IMR-90 (cell line): ENCODE measurements around the gene PDGFC. TPM values are rescaled to one million over a fixed set of nuclear protein-coding genes. Genes with fewer than 3 reads are reported as not detected.

Source experiments
- ATAC-seq: fragments of 200-7000 bp; cut with Tn5 transposase; 2 replicates; pipeline ENCODE4 v1.9.1; 2020; ENCODE audit warnings: low read depth, mild to moderate bottlenecking, moderate library complexity
- BruUV-seq: library from RNA; stranded (reverse); fragments of 400-500 nt; replicated peaks from 2 replicates; lab custom pipeline; 2021; lab: Mats Ljungman, UMichigan
- CTCF ChIA-PET: fragments of 300-600 bp; formaldehyde crosslinking; extraction: SDS; loops from one replicate; lab custom pipeline; 2021; ENCODE audit warnings: antibody characterized with exemption; lab: Yijun Ruan, JAX
- POLR2A ChIA-PET: fragments of 300-600 bp; sonication (Branson Sonifier 250); formaldehyde crosslinking; loops from one replicate; lab custom pipeline; 2022; ENCODE audit warnings: antibody characterized with exemption; ENCODE audit not compliant: unreplicated experiment; lab: Charles Lee
- DNase-seq: peaks from one replicate; pipeline ENCODE4 v3.0.0; 2013
- H2AFZ ChIP-seq: replicated peaks from 2 replicates; pipeline ENCODE3; 2013; ENCODE audit warnings: low read length, mild to moderate bottlenecking; ENCODE audit not compliant: poor library complexity
- H2AK5ac ChIP-seq: 2 replicates; pipeline ENCODE4 v1.6.1; 2013; ENCODE audit warnings: low read depth, low read length, inconsistent platforms
- H2AK9ac ChIP-seq: replicated peaks from 2 replicates; pipeline ENCODE3; 2013; ENCODE audit warnings: mild to moderate bottlenecking, low read depth, low read length, moderate library complexity; ENCODE audit not compliant: poor library complexity
- H2BK120ac ChIP-seq: 2 replicates; pipeline ENCODE4 v1.6.1; 2013; ENCODE audit warnings: low read depth, low read length, inconsistent platforms
- H2BK15ac ChIP-seq: 3 replicates; pipeline ENCODE4 v1.6.1; 2013; ENCODE audit warnings: low read depth, low read length, inconsistent platforms
- H2BK20ac ChIP-seq: 2 replicates; pipeline ENCODE4 v1.6.1; 2013; ENCODE audit warnings: low read depth, mild to moderate bottlenecking, inconsistent platforms, low read length, moderate library complexity
- H2BK5ac ChIP-seq: 2 replicates; pipeline ENCODE4 v1.6.1; 2013; ENCODE audit warnings: mild to moderate bottlenecking, low read depth, low read length, inconsistent platforms; ENCODE audit not compliant: poor library complexity, severe bottlenecking
- H3K14ac ChIP-seq: replicated peaks from 2 replicates; pipeline ENCODE4 v1.6.1; 2013; ENCODE audit warnings: low read depth, low read length, inconsistent platforms
- H3K18ac ChIP-seq: 2 replicates; pipeline ENCODE4 v1.6.1; 2013; ENCODE audit warnings: low read depth, low read length, control low read depth
- H3K23ac ChIP-seq: 2 replicates; pipeline ENCODE4 v1.6.1; 2013; ENCODE audit warnings: low read depth, low read length, inconsistent platforms
- H3K27ac ChIP-seq: 2 replicates; pipeline ENCODE4 v1.5.1; 2013; ENCODE audit warnings: mild to moderate bottlenecking, control low read depth, low read length; ENCODE audit not compliant: insufficient read depth
- H3K27me3 ChIP-seq: 2 replicates; pipeline ENCODE4 v1.6.1; 2013; ENCODE audit warnings: low read length; ENCODE audit not compliant: control insufficient read depth, insufficient read depth
- H3K36me3 ChIP-seq: 2 replicates; pipeline ENCODE4 v1.6.1; 2013; ENCODE audit warnings: low read length, mixed read lengths; ENCODE audit not compliant: control insufficient read depth, insufficient read depth
- H3K4ac ChIP-seq: 2 replicates; pipeline ENCODE4 v1.6.1; 2013; ENCODE audit warnings: low read depth, low read length, inconsistent platforms
- H3K4me1 ChIP-seq: 2 replicates; pipeline ENCODE4 v1.6.1; 2013; ENCODE audit warnings: low read length, mixed read lengths; ENCODE audit not compliant: control insufficient read depth, insufficient read depth
- H3K4me2 ChIP-seq: 2 replicates; pipeline ENCODE4 v1.6.1; 2013; ENCODE audit warnings: low read depth, mild to moderate bottlenecking, control low read depth, low read length, moderate library complexity
- H3K4me3 ChIP-seq: 2 replicates; pipeline ENCODE4 v1.5.1; 2013; ENCODE audit warnings: low read depth, mild to moderate bottlenecking, control low read depth, low read length, moderate library complexity; ENCODE audit not compliant: insufficient read depth
- H3K56ac ChIP-seq: 2 replicates; pipeline ENCODE4 v1.6.1; 2013; ENCODE audit warnings: low read length, inconsistent platforms; ENCODE audit not compliant: insufficient read depth; ENCODE audit errors: extremely low read depth
- H3K79me1 ChIP-seq, 2 experiments: 2 replicates each; pipeline ENCODE4 v1.6.1; 2013; ENCODE audit warnings: low read length in 2 of 2, inconsistent platforms in 1 of 2, low read depth in 1 of 2
- H3K9ac ChIP-seq: 2 replicates; pipeline ENCODE4 v1.6.1; 2013; ENCODE audit warnings: low read depth, low read length, control low read depth
- H3K9me1 ChIP-seq: 2 replicates; pipeline ENCODE4 v1.6.1; 2013; ENCODE audit warnings: low read length, inconsistent platforms; ENCODE audit not compliant: insufficient read depth
- H3K9me3 ChIP-seq: 2 replicates; pipeline ENCODE4 v1.6.1; 2013; ENCODE audit warnings: low read length; ENCODE audit not compliant: control insufficient read depth, insufficient read depth
- H4K20me1 ChIP-seq: 2 replicates; pipeline ENCODE4 v1.6.1; 2013; ENCODE audit warnings: low read length, inconsistent platforms; ENCODE audit not compliant: insufficient read depth
- H4K5ac ChIP-seq: 2 replicates; pipeline ENCODE4 v1.6.1; 2013; ENCODE audit warnings: mild to moderate bottlenecking, low read depth, low read length, control low read depth
- H4K8ac ChIP-seq, 2 experiments: 2 replicates each; pipeline ENCODE4 v1.6.1; 2013; ENCODE audit warnings: low read depth in 2 of 2, low read length in 2 of 2, control low read depth in 1 of 2, inconsistent platforms in 1 of 2
- H4K91ac ChIP-seq: 2 replicates; pipeline ENCODE4 v1.6.1; 2013; ENCODE audit warnings: low read depth, low read length, inconsistent platforms; ENCODE audit not compliant: insufficient read depth
- RFX5 ChIP-seq: IDR thresholded peaks from 2 replicates; pipeline ENCODE4 v1.8.0; 2012; ENCODE audit warnings: low read depth, mild to moderate bottlenecking, low read length, moderate library complexity
- WGBS, 2 experiments: methylation state at CpG; one replicate each; pipeline versions ENCODE4 v1.1.5 to v1.1.7; 2013; ENCODE audit warnings: missing lambda C conversion rate in 2 of 2; ENCODE audit not compliant: insufficient read length in 1 of 2; ENCODE audit errors: extremely low coverage in 2 of 2; 5-methylcytosine and 5-hydroxymethylcytosine counted together
- dilution Hi-C: fragments of 300-500 bp; cut with HindIII; formaldehyde crosslinking; loops from one replicate; pipeline ENCODE4 v1.14.3; 2018; ENCODE audit warnings: low sequenced_read_pairs; ENCODE audit not compliant: unreplicated experiment
- in situ Hi-C: fragments of 300-500 bp; cut with MboI; formaldehyde crosslinking; loops from 3 replicates; pipeline ENCODE4 v1.14.3; 2019; ENCODE audit warnings: low sequenced_read_pairs, inconsistent platforms, mixed read lengths
- intact Hi-C: fragments of 100-400 bp; cut with micrococcal nuclease; formaldehyde crosslinking; loops from 2 replicates; pipeline ENCODE4 v1.10.0; 2022
- polyA plus RNA-seq, 3 experiments: library from polyadenylated mRNA; depleted of rRNA; stranded (reverse); fragments of >200 nt; gene quantifications; 2 replicates each; pipeline ENCODE4 v1.2.3, GENCODE V29; 2012; ENCODE audit warnings: low replicate concordance in 1 of 3
- total RNA-seq: library from RNA; depleted of rRNA; stranded (reverse); fragments of >200 nt; gene quantifications from 2 replicates; pipeline ENCODE4 v1.2.3, GENCODE V29; 2012

PDGFC gene
- total and polyA plus RNA-seq, 2 of the 4 experiments (the other 2 are of a cell fraction) = 19.8 to 90.7 TPM

GRCh38 chr4:156956826-156957368 is 14.7 kb downstream of the PDGFC start:
- dilution Hi-C loops = no loop called here
- BruUV-seq = no TSS peak
- POLR2A ChIA-PET = no interaction called here

More at GRCh38 chr4:156956826-156957368, 14.7 kb downstream of the PDGFC start:
- WGBS, 2 experiments = 86% methylated on average over 1 of the region's 6 CpGs; no CpG with 5 or more reads in 1 of the 2 experiments
- H2AFZ ChIP-seq = no peak overlapping the region
- H3K4ac ChIP-seq = no peak overlapping the region
- no peak for TF ChIP-seq RFX5
- peaks cover 31 to 43% of the 10 kb centered on the region in 2 experiments for H3K79me1 ChIP-seq
- no peak overlapping the region for H3K4me2 ChIP-seq
- ATAC-seq (no peak), DNase-seq (no peak)
- H3K56ac ChIP-seq = no peak overlapping the region
- H2BK120ac ChIP-seq = no peak overlapping the region
- H2AK5ac ChIP-seq = no peak overlapping the region
- peak overlapping the region; percentile 18; the same call in 1 of the 2 replicates for H3K18ac ChIP-seq
- H3K27ac ChIP-seq = no peak overlapping the region
- no peak overlapping the region for H2BK15ac ChIP-seq
- no peak overlapping the region for H3K4me3 ChIP-seq
- CTCF ChIA-PET = no interaction called here
- peaks cover 4% of the 10 kb centered on the region; the same call in 1 of the 2 replicates for H4K20me1 ChIP-seq
- H3K9me3 ChIP-seq = no peaks in the 10 kb centered on the region
- no peak overlapping the region for H2BK20ac ChIP-seq
- no peak overlapping the region for H3K9ac ChIP-seq
- no peaks in the 10 kb centered on the region; the same call in 1 of the 2 replicates for H3K36me3 ChIP-seq
- no peak overlapping the region for H4K91ac ChIP-seq
- H3K14ac ChIP-seq = no peak overlapping the region
- intact Hi-C loops = loop anchor here (5.0 kb wide), 1 partner anchor 70 kb away; no protein-coding TSS in a partner anchor
- H4K8ac ChIP-seq = no peak overlapping the region
- H3K27me3 ChIP-seq = no peaks in the 10 kb centered on the region
- H3K9me1 ChIP-seq = peaks cover 7% of the 10 kb centered on the region
- no peak overlapping the region; the same call in 1 of the 2 replicates for H4K5ac ChIP-seq
- no peak overlapping the region for H2AK9ac ChIP-seq
- no peak overlapping the region for H2BK5ac ChIP-seq
- H3K4me1 ChIP-seq = peaks cover 12% of the 10 kb centered on the region
- H3K23ac ChIP-seq = no peak overlapping the region
- in situ Hi-C loops = loop anchor here (25.0 kb wide), 1 partner anchor 995 kb away; the partner anchor contains the start of gene CTSO
